ENCODE results near the gene SLC11A2.

DNA sequence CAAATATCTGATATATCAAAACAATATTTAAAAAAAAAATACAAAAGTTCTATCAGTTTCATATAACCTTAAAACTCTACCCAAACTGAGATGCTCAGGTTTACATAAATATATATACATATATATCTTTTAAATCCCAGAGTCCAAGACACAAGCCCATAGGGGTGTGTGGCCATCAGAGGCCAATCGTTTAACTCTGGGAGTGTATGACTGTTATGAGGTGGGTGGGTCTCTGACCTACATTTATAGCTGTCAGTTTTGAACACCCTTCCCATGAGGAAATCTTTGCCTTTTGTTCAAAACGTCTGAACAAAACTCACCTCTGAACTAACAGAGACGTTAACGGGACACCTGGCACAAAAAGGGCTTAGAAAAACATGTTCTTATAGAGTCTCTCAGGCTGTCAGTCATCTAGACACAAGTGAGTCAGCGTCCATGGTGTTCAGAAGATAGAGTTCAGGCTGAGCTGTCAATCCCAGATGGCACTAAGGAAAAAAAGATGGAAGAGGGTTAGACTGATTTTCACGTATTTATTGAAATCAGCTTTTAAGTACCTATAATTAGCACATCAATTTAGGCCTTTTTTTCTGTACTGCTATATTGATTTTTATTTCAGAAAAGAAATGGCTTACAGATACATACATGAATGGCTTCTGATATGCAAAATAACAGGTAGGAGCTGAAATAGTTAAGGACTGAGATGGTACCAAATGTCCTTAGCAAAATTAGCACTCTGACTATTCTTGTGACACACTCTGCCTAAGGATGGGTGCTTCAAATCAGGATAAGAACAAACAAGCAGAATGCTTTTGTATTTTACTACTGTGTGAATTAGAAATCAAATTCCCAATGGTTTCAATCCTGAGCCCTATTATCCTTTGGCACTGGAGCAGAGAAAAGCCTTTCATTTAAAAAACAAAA lies 44.6 kb downstream of the SLC11A2 start:
- TF ChIP-seq POLR2A (IDR thresholded peaks at IDR 0.05), result no peak
- TF ChIP-seq, protein P1, sequence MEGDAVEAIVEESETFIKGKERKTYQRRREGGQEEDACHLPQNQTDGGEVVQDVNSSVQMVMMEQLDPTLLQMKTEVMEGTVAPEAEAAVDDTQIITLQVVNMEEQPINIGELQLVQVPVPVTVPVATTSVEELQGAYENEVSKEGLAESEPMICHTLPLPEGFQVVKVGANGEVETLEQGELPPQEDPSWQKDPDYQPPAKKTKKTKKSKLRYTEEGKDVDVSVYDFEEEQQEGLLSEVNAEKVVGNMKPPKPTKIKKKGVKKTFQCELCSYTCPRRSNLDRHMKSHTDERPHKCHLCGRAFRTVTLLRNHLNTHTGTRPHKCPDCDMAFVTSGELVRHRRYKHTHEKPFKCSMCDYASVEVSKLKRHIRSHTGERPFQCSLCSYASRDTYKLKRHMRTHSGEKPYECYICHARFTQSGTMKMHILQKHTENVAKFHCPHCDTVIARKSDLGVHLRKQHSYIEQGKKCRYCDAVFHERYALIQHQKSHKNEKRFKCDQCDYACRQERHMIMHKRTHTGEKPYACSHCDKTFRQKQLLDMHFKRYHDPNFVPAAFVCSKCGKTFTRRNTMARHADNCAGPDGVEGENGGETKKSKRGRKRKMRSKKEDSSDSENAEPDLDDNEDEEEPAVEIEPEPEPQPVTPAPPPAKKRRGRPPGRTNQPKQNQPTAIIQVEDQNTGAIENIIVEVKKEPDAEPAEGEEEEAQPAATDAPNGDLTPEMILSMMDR (IDR thresholded peaks at IDR 0.05), result no peak
